Smooth muscle cell of bladder (primary cell): ENCODE data around the gene LPIN1. TPM values are rescaled to one million over a fixed set of nuclear protein-coding genes. Genes with fewer than 3 reads are reported as not detected.

ENCODE experiments used
- total RNA-seq: library from RNA; depleted of rRNA; stranded (reverse); fragments of >200 nt; gene quantifications from 2 replicates; pipeline ENCODE4 v1.2.3, GENCODE V29; 2014

The LPIN1 gene, protein sequence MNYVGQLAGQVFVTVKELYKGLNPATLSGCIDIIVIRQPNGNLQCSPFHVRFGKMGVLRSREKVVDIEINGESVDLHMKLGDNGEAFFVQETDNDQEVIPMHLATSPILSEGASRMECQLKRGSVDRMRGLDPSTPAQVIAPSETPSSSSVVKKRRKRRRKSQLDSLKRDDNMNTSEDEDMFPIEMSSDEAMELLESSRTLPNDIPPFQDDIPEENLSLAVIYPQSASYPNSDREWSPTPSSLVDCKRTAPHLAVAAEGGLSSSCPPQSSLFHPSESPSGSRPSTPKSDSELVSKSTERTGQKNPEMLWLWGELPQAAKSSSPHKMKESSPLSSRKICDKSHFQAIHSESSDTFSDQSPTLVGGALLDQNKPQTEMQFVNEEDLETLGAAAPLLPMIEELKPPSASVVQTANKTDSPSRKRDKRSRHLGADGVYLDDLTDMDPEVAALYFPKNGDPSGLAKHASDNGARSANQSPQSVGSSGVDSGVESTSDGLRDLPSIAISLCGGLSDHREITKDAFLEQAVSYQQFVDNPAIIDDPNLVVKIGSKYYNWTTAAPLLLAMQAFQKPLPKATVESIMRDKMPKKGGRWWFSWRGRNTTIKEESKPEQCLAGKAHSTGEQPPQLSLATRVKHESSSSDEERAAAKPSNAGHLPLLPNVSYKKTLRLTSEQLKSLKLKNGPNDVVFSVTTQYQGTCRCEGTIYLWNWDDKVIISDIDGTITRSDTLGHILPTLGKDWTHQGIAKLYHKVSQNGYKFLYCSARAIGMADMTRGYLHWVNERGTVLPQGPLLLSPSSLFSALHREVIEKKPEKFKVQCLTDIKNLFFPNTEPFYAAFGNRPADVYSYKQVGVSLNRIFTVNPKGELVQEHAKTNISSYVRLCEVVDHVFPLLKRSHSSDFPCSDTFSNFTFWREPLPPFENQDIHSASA
- total RNA-seq, result 53.5 and 61.3 TPM in 2 replicates

DNA sequence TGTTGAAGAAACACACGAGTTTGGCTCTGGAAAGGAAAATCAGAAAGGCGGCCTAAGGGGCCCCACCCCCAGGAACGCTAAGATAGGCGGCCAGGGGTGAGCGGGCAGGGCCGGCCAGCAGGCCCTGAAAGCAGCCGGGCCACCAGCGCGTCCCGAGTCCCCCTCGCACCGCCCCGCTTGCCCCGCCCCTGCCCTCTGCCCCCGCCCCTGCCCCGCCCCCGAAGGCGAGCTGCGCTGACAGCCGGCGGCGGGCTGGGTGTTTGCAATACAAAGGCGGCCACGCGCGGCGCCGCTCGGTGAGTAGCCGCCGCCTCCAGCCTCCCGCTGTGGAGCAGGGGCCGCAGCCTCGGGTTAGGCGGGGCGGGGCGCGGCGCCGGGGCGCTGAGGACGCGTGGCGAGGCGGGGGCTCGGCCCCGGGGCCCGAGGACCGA, at the start of gene LPIN1:
Gene LPIN1, plus strand, starts transcription at position 257 of the 431 bp plus-strand sequence. CDS start 18,910 bp downstream, outside the sequence.

Other genes starting within 250 kb of the LPIN1 start
- gene GREB1, start 212.6 kb upstream of the LPIN1 start, total RNA-seq, result 1.3 and 2.1 TPM in 2 replicates
- gene NTSR2, start 76.4 kb upstream of the LPIN1 start, total RNA-seq, result under 0.01 TPM in 1 of 2 replicates, not detected in the other